Limb (tissue), 2 donors: ENCODE data around the gene CNTNAP5.

Experiments
- DNase-seq, 2 donors: peaks; one replicate each; pipeline ENCODE4 v3.0.0-alpha.2; 2016; ENCODE audit errors: extremely low spot score in 2 of 2

The CNTNAP5 gene

DNA sequence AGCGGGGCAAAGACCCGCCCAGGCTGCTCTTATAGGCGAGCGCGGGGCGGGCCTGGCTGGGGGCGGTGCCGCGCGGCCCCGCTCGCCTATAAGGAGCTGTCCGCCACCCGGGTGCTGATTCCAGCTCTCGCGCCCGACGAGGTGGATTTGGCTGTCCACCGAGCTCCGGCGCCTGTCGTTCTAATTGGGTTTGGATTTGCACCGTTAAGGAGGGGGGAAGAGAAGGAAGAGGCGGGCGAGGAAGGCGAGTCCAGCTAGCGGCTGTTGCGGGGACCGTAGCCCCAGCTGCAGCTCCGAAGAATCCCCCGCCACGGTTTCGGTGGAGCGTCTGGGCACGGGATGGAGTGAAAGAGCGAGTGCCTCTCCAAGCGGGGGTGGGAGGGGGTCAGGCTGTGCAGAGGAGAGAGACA, at the start of gene CNTNAP5:
CNTNAP5 (plus strand) TSS at position 117 of the 410 bp plus-strand sequence. CDS start 364 bp downstream, outside the sequence.
- peak; percentile 59 to 90 for DNase-seq

DNA sequence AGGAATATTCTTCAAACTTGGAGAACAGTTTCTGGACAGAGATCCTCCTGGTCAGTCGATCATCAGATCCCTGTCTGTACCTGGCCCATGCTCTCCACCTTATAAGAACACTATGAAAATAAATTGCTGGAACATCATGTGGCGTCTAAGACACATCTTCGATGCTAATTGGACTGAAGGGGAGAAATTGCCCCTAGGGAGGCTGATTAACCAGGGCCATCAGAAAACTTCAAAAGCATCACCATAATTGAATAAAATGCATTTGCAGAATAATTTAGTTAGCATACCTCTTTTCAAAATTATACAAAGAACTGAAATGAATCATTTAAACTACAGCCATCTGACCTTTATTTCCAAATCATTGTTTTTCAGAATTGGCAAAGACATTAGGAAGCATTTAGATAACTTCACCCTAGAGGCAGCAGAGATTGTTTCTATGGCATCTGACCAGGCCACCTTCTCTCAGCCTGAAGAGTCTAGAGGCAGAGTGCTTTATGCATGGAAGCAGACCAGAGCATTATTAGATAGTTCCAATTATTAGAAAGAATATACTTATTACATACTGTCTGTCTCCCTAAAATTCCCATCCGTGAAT, 48.9 kb upstream of the CNTNAP5 start:
- no peak for DNase-seq

DNA sequence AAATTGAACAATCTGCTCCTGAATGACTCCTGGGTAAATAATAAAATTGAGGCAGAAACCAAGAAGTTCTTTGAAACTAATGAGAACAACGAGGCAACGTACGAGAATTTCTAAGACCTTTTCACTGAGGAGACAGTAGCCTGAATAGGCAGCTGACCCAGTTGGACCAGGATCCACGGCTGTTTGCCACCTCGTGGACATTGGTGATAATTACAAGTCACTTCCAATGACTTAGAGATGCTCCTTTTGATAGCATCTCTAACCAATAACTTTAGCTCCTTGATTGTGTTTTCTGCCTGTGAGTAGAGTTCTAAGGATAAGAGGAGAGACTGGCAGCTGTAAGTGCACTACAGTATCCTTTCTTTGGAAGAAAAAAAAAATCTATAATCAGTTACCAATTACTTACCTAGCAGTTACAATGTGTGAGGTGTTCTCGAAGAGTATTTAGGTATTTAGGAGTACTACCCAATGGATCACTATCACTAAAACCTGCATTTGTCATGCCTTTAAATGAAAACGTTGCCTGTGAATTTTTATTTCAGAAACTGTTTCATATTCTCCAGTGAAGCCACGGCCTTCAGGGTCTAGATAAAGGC, 31.3 kb upstream of the CNTNAP5 start:
- DNase-seq: peak in 1 of 2 donors; percentile 30

DNA sequence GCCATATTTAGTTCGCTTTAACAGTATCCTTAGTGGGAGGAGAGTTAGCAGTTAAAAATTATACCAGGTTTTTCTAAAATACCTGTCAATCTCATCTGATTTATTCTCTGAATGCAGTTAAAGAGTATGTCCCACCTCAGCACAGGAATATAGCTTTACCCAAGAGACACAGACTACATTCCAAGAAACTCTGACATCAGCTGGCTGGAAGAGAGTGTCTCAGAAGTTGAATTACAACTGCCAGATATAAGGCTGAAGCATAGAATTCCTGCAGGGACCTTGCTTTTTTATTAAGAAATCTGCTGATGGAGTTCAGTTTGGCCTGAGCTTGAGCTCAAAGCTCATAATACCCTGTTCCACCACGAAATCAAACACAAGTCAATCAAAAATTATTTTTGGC, 25.4 kb upstream of the CNTNAP5 start:
- no peak for DNase-seq

DNA sequence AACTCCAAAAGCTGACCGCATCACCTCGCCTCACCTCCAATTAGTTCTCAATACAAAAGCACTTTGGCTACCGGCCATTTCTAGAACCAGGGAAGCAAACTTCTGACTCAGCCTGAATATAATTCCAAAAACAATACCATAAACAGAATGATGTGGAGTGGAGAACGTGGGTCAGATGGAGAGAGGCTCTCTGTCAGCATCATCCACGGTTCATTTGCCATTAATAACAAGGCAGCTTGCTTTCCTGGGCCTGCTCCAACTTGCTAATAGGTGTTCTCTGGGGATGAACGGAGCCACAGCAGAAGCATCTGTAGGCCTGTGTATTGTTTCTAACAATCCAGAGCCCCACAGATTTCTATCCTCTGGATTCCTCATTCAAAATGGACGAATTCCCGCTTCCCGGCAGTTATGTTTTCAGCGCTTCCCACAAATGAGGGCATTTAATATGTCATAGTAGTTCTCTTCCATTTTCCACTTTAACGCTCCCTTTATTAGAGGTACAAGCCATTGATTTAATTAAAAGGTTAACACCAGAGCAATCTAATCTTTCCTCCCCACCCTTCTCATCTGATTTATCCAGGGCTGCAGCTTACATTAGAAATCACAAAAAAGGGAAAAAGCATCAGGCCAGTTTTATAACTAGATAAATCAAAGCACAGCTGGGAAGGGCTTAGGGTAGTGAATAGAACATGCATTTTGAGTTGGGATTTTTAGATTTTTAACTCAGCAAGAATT, 23.2 kb upstream of the CNTNAP5 start:
- peak; percentile 13 to 50 for DNase-seq

DNA sequence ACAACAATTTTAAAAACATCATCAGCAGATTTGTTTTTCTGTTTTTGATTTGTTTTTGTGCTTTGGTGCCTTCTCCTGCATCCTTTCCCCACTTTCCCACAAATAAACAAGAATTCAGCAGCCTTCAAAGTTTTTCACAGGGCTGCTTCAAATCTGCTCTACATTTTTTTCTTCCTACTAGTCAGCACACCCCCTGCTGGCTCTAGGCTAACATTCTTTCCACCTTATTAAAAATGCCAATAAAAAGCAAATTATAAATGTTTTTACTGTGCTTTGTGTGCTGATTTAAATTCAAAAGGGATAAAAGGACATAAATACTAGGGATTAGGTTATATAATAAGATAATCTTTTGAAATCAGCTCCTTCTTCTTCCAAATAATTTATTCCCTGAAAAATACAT, 6.2 kb upstream of the CNTNAP5 start:
- peak in 1 of 2 donors; percentile 27 for DNase-seq

DNA sequence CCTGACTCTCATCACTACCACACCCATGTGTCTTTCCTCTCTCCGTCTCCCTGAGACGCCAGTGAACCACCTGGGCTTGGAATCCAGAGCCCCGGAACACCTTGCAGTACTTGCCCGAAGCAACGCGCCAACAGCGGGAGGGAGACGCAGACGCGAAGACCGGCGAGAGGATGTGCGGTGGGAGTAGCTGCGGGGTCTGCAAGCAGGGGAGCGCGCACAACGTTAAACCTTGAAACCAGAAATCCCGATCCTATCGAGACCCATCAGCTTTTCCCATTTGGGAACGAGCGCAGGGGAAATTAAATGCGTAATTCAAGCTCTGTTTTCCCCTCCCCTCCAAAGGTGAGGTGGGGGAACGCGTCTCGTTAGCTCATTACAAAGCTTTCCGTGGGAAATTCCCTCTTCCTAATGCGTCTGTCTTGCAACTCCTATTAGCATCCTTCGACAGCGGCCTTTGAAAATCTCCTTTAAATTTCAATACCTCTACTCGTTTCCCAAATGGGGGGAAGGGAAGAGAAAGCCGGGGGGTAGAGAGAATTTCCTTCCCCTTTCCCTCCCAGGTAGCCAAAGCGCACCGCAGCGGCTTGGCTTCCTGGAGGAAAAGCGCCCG, 421 bp upstream of the CNTNAP5 start:
- DNase-seq: peak in 1 of 2 donors; percentile 48

DNA sequence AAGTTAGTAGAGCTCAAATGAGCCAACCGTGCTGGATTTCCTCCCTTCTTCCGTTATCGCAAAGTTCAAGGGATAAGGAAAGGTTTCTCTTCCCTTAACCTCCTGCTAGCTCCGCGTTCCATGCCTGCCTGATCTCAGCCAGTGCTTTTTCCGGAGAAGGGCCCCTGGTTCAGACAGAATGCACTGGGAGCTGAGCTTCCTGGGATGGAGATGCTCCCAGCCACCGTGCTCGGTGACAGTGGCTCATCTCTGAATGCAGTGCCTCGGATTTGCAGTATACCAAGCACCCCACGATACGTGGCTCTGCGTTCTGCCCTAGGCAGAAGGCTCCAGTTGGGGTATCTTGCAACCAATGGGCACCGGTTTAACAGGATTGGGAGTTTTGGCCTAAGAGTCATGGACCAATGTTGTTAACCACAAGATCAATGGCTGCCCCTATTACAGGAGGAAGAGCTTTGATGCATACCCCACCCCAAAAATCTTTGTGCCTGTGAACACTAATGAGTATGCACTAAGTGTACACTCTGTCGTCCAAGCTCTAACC, 876 bp downstream of the CNTNAP5 start:
- DNase-seq: peak in 1 of 2 donors; percentile 25

- no peak for DNase-seq
Measured at GRCh38 chr2:124026503-124026902, 1.4 kb downstream of the CNTNAP5 start.

- peak; percentile 45 to 77 for DNase-seq
Measured at GRCh38 chr2:124027182-124027581, 2.1 kb downstream of the CNTNAP5 start.

DNA sequence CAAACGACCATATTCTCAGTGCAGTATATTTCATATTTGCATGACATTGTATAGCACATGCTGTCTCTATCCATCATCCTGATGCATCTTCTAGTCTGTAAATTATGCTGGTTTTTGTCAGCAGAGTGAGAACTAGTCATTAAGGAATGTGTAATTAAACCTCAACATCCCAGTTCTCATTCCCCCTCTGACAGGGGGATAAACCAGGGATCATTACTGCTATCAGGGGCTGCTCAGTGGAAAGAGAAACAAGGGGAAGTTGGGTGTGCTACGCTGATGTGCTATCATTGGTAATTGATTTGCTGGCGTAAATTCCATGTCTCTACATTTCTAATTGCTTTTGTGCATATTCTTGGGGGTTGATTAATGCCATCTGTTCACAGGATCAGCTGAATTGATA, 7.7 kb downstream of the CNTNAP5 start:
- no peak for DNase-seq

- DNase-seq: no peak
Measured at GRCh38 chr2:124034265-124034664, 9.2 kb downstream of the CNTNAP5 start.

- no peak for DNase-seq
Measured at GRCh38 chr2:124035001-124035400, 9.9 kb downstream of the CNTNAP5 start.

DNA sequence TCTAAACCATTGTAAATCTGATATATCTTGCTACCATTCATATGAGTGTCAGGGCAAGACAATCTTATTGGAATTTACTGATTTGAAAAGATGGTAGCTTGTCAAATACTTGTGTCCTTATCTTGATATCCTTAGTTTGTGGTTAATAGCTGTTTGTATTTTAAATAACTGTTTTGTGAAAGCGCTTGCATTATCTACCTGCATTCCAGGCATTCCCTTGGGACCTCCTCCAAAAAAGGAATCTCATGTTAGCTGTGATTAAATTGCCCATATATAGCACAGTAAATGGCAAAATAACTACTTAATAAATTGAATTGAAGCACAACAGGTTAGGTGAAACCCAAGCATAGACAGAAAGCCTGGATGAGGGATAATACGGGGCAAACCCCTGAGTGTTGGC, 13.9 kb downstream of the CNTNAP5 start:
- no peak for DNase-seq

GRCh38 chr2:124039762-124040291, 14.7 kb downstream of the CNTNAP5 start:
- no peak for DNase-seq

DNA sequence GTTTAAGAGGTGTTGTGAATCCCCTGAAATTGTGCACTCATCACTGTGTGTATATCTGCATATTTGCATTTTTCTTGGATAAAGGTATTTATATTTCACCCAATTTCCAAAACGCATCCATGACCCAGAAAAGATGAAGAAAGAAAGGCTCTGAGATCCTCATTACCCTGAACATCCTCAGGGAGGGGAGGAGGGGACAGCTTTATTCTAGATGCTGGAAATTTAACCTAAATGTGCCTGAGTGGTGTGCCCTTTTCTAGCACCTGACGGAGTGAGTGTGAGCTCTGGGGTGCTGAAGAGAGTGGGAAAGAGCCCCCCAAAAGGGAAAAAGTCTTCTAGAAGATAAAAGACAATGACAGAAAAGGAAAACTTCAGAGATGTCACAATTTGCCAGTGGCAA, 20.8 kb downstream of the CNTNAP5 start:
- no peak for DNase-seq

GRCh38 chr2:124046332-124046731, 21.2 kb downstream of the CNTNAP5 start:
- DNase-seq: no peak

DNA sequence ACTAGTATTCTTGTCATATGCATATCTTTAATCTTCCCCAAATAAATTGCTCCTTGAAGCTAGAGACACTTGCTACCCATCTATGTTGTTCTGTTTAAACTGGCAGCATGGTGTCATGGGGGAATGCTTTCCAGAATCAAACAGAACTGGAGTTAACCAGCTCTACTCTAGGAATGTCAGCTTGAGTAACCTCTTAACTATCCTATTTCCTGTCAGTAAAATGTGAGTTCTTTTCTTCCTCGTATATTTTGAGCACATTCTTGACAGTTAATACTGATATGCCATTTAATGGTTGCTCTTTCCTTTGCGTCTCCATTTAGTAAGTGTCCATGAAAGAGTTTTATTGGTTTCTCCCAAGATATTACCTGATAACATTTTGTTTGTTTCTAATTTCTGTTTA, 23.0 kb downstream of the CNTNAP5 start:
- no peak for DNase-seq

GRCh38 chr2:124048664-124049063, 23.6 kb downstream of the CNTNAP5 start:
- no peak for DNase-seq

- no peak for DNase-seq
Measured at GRCh38 chr2:124049136-124049535, 24.0 kb downstream of the CNTNAP5 start.

DNA sequence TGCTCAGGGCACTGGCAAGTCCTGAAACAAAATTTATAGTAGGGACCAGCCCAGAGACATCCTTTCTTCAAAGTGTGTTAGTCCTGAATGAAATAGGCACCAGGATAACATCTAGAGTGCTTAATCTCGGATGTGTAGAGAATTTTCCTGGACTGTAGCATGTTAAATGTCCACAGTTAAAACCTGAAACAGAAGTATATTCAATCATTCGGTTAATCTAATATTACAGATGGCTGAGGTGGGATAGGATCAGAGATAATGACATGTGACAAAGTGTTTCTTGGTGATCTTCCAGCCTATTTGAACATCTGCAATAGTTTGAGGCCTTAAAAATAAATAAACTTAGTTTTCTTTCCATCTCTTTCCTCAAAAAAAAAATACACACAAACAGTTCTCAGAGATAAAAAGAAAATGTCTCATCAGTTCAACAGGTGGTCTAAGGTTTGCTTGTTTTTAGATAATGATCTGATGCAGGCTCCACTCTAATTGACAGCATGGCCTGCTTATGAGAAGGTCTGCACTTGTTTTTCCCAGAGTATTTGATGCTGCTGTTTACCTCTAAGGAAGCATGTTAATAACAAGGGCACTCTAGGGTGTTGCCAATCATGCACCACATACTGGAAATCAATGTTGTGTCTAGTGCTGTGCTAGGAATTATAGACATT, 25.9 kb downstream of the CNTNAP5 start:
- no peak for DNase-seq
